Ovary (tissue), 3 donors: ENCODE data around the gene KIF26B.

ENCODE experiments used
- CTCF ChIP-seq, 3 donors: fragments of 450-650 bp in 2 of 3; fragments of 200-600 bp in 1 of 3; IDR thresholded peaks; one replicate each; pipeline versions ENCODE4 v1.5.1 to v1.8.0; 2016 to 2022; ENCODE audit warnings: antibody characterized with exemption in 3 of 3, mild to moderate bottlenecking in 1 of 3
- EP300 ChIP-seq: sonication (generic); formaldehyde crosslinking; IDR thresholded peaks from one replicate; pipeline ENCODE4 v1.6.1; 2017; ENCODE audit warnings: antibody characterized with exemption
- POLR2A ChIP-seq: fragments of 450-650 bp; IDR thresholded peaks from one replicate; pipeline ENCODE4 v1.6.1; 2017; ENCODE audit warnings: antibody characterized with exemption, mild to moderate bottlenecking, moderate library complexity
- donor health status: DM: no; HTN: no; CAD: no.

- TF ChIP-seq CTCF (IDR thresholded peaks at IDR 0.05): no peak
- no peak for TF ChIP-seq EP300
- no peak for TF ChIP-seq POLR2A
These were observed 52.4 kb downstream of the KIF26B start for GRCh38 chr1:245207056-245207638.
